ENCODE data around the gene CALCOCO1. TPM values are rescaled to one million over a fixed set of nuclear protein-coding genes. Genes with fewer than 3 reads are reported as not detected.

The CALCOCO1 gene
- total and polyA plus RNA-seq, 10 of the 15 experiments (the other 5 are each of a cell fraction or from before 2014, with no cell fraction given) = 2.8 to 55.9 (median 13.7) TPM

DNA sequence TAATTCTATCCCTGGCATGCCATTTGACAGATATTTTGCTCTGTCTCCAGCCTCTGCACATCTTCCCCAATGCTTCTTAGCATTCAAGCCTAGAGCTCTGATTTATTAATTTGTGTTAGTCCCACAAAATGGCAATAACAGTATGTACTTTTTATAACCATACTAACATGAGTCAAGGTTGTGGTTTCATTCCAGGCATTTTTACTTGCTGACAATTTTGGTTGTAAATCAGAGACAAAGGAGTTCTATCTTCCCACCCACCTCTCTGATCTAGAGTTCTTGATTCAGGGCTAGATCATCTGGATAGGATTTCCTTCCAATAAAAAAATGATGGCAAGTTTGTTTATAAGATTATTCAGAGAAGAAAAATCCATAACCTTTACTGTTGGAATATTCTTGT, 43.0 kb upstream of the CALCOCO1 start:
- CTCF ChIA-PET = interaction anchor here (2.4 kb wide), 1 partner anchor 13 kb away, joined by 18 read pairs; no protein-coding TSS in a partner anchor

More for the DNA sequence above, 43.0 kb upstream of the CALCOCO1 start:
- Histone ChIP-seq H3K36me3 (ENCODE audit: control insufficient read depth in 2 of 2, insufficient read depth in 2 of 2, low read length in 1 of 2) (no peaks in the 10 kb centered on the region), H3K9me3 (replicated peaks; ENCODE audit: control insufficient read depth, insufficient read depth, low read length) (no peaks in the 10 kb centered on the region), H3K9ac (ENCODE audit: control insufficient read depth, insufficient read depth, low read length) (no peak overlapping the region), H3K27me3 (replicated peaks in 1 of 2; ENCODE audit: control insufficient read depth in 2 of 2, insufficient read depth in 2 of 2, low read length in 1 of 2) (no peaks in the 10 kb centered on the region), H3K4me2 (ENCODE audit: control insufficient read depth, insufficient read depth) (no peak overlapping the region), H3K4me3 (no peak overlapping the region), H3K4me1 (ENCODE audit: control insufficient read depth, insufficient read depth, low read length) (no peaks in the 10 kb centered on the region), H2AFZ (ENCODE audit: control insufficient read depth, low read depth, low read length) (no peak overlapping the region), H3K79me2 (ENCODE audit: control insufficient read depth, insufficient read depth, low read length) (no peaks in the 10 kb centered on the region), H4K20me1 (ENCODE audit: control insufficient read depth, insufficient read depth) (no peaks in the 10 kb centered on the region), H3K27ac (ENCODE audit: control insufficient read depth, insufficient read depth) (no peak overlapping the region)
- RAD21 ChIA-PET (ENCODE audit: unreplicated experiment) = no interaction called here
- intact Hi-C loops (cut with micrococcal nuclease; ENCODE audit: unreplicated experiment) (no loop called here), in situ Hi-C loops (cut with MboI) (no loop called here)
- no TSS peak for BruUV-seq (replicated peaks)
- FAIRE-seq (no peak), DNase-seq (ENCODE audit: low read depth, low spot score) (no peak), ATAC-seq (no peak)
- SMC1A ChIA-PET (ENCODE audit: uncharacterized antibody, unreplicated experiment) = no interaction called here
- POLR2A ChIA-PET = no interaction called here
- TF ChIP-seq TCF7 (IDR thresholded peaks at IDR 0.05; ENCODE audit: borderline replicate concordance) (no peak), REST (IDR thresholded peaks at IDR 0.05; ENCODE audit: low read depth, low read length) (no peak), ZNF217 (IDR thresholded peaks at IDR 0.05) (no peak), ATF3 (IDR thresholded peaks at IDR 0.05; ENCODE audit: borderline replicate concordance, extremely low read depth, low read depth, low read length) (no peak), GABPA (IDR thresholded peaks at IDR 0.05; ENCODE audit: low read depth) (no peak), IRF3 (IDR thresholded peaks at IDR 0.05) (no peak), NFXL1 (IDR thresholded peaks at IDR 0.05; ENCODE audit: borderline replicate concordance) (no peak), RBBP5 (conservative IDR thresholded peaks at IDR 0.05) (no peak), DPF2 (IDR thresholded peaks at IDR 0.05) (no peak), NRF1 (conservative IDR thresholded peaks at IDR 0.05; ENCODE audit: low read depth, low read length) (no peak)

Measured in GM12878 (cell line).